GM23248 (cell line): Measurements from ENCODE around the gene GSG1L. TPM values are rescaled to one million over a fixed set of nuclear protein-coding genes. Genes with fewer than 3 reads are reported as not detected.

Source experiments
- DNase-seq: peaks from one replicate; pipeline ENCODE4 v3.0.0-alpha.2; 2015
- H2AFZ ChIP-seq: fragments of 200-600 bp; sonication (generic); 2 replicates; pipeline ENCODE4 v1.6.1; 2016; ENCODE audit warnings: antibody characterized with exemption
- H3F3A ChIP-seq: fragments of 200-600 bp; sonication (generic); 2 replicates; pipeline ENCODE4 v1.6.1; 2016; ENCODE audit warnings: mild to moderate bottlenecking, antibody characterized with exemption, mixed run types; ENCODE audit not compliant: insufficient read depth
- H3K27ac ChIP-seq: fragments of 200-600 bp; sonication (generic); 2 replicates; pipeline ENCODE4 v1.5.1; 2016; ENCODE audit warnings: mild to moderate bottlenecking
- H3K27me3 ChIP-seq: fragments of 200-600 bp; sonication (generic); replicated peaks from 2 replicates; pipeline ENCODE4 v1.6.1; 2016; ENCODE audit warnings: mild to moderate bottlenecking; ENCODE audit not compliant: insufficient read depth
- H3K36me3 ChIP-seq: fragments of 200-600 bp; sonication (generic); 2 replicates; pipeline ENCODE4 v1.6.1; 2016; ENCODE audit warnings: low read depth, mild to moderate bottlenecking
- H3K4me1 ChIP-seq: fragments of 200-600 bp; sonication (generic); 2 replicates; pipeline ENCODE4 v1.6.1; 2016; ENCODE audit warnings: mild to moderate bottlenecking; ENCODE audit not compliant: insufficient read depth
- H3K4me2 ChIP-seq: fragments of 200-600 bp; sonication (generic); one replicate; pipeline ENCODE4 v1.6.1; 2016; ENCODE audit warnings: mild to moderate bottlenecking; ENCODE audit not compliant: unreplicated experiment
- H3K4me3 ChIP-seq: fragments of 200-600 bp; sonication (generic); 2 replicates; pipeline ENCODE4 v1.5.1; 2016; ENCODE audit warnings: mild to moderate bottlenecking
- H3K79me2 ChIP-seq: fragments of 200-600 bp; sonication (generic); 2 replicates; pipeline ENCODE4 v1.6.1; 2016; ENCODE audit warnings: mild to moderate bottlenecking; ENCODE audit not compliant: insufficient read depth
- H3K9ac ChIP-seq: fragments of 200-600 bp; sonication (generic); 2 replicates; pipeline ENCODE4 v1.6.1; 2016; ENCODE audit warnings: mild to moderate bottlenecking
- H3K9me2 ChIP-seq: fragments of 200-600 bp; sonication (generic); 2 replicates; pipeline ENCODE4 v1.6.1; 2016; ENCODE audit warnings: mixed run types, mild to moderate bottlenecking, moderate library complexity; ENCODE audit not compliant: insufficient read depth
- H3K9me3 ChIP-seq: fragments of 200-600 bp; sonication (generic); one replicate; pipeline ENCODE4 v1.6.1; 2017; ENCODE audit warnings: low read depth
- H4K20me1 ChIP-seq: fragments of 200-600 bp; sonication (generic); 2 replicates; pipeline ENCODE4 v1.6.0; 2016; ENCODE audit not compliant: insufficient read depth
- EZH2 ChIP-seq: fragments of 200-600 bp; sonication (generic); IDR thresholded peaks from 2 replicates; pipeline ENCODE4 v1.6.1; 2018; ENCODE audit warnings: antibody characterized with exemption, mild to moderate bottlenecking; ENCODE audit not compliant: insufficient read depth, poor library complexity, severe bottlenecking
- EZH2phosphoT487 ChIP-seq: fragments of 200-600 bp; sonication (generic); IDR thresholded peaks from 2 replicates; pipeline ENCODE4 v1.6.1; 2018; ENCODE audit warnings: antibody characterized with exemption, moderate library complexity, mild to moderate bottlenecking, low read depth; ENCODE audit not compliant: insufficient read depth
- WGBS, 2 experiments: methylation state at CpG; one replicate each; pipeline ENCODE4 v1.1.6; 2015 to 2017; ENCODE audit warnings: low lambda C conversion rate in 2 of 2, low coverage in 1 of 2; ENCODE audit errors: missing lambda C conversion rate in 2 of 2; 5-methylcytosine and 5-hydroxymethylcytosine counted together
- in situ Hi-C: fragments of 300-500 bp; cut with MboI; formaldehyde crosslinking; loops from 2 replicates; pipeline ENCODE4 v1.15.0; 2020
- polyA plus RNA-seq: library from polyadenylated mRNA; unstranded; fragments of >200 nt; fragmentation: Nextera tagmentation; extraction: Ambion mirVana; gene quantifications from 2 replicates; pipeline ENCODE4 v1.2.1, GENCODE V29; 2016
- total RNA-seq: library from RNA; depleted of rRNA; stranded (reverse); fragments of >200 nt; shearing (Covaris generic); gene quantifications from 2 replicates; pipeline ENCODE4 v1.2.3, GENCODE V29; 2014

The GSG1L gene
- total and polyA plus RNA-seq, 2 experiments from 2014 or later: not detected

- H3K9ac ChIP-seq: no peak overlapping the region
- no peaks in the 10 kb centered on the region for H3K79me2 ChIP-seq
- no peaks in the 10 kb centered on the region for H3K4me1 ChIP-seq
- no peak overlapping the region for H3K4me2 ChIP-seq
- no peaks in the 10 kb centered on the region for H3F3A ChIP-seq
- H2AFZ ChIP-seq: no peak overlapping the region
- in situ Hi-C loops: no loop called here
- WGBS, 2 experiments: 57 to 66% methylated on average over 3 of the region's 3 CpGs
- no peak overlapping the region for H3K4me3 ChIP-seq
- H3K36me3 ChIP-seq: no peaks in the 10 kb centered on the region
- H3K27me3 ChIP-seq: no peaks in the 10 kb centered on the region; the same call in 1 of the 2 replicates
- H3K27ac ChIP-seq: no peak overlapping the region
- DNase-seq: no peak
- no peaks in the 10 kb centered on the region for H3K9me2 ChIP-seq
- no peaks in the 10 kb centered on the region for H4K20me1 ChIP-seq
- TF ChIP-seq EZH2 (no peak), EZH2phosphoT487 (no peak)
- H3K9me3 ChIP-seq: no peaks in the 10 kb centered on the region
Measured at GRCh38 chr16:27954191-27954590, 109.3 kb downstream of the GSG1L start.

- H3F3A ChIP-seq: no peaks in the 10 kb centered on the region
- no peak overlapping the region for H3K4me3 ChIP-seq
- in situ Hi-C loops: no loop called here
- no peak overlapping the region for H2AFZ ChIP-seq
- no peaks in the 10 kb centered on the region for H3K9me3 ChIP-seq
- no peaks in the 10 kb centered on the region for H3K36me3 ChIP-seq
- no peaks in the 10 kb centered on the region; the same call in 1 of the 2 replicates for H3K27me3 ChIP-seq
- H3K9ac ChIP-seq: no peak overlapping the region
- no peaks in the 10 kb centered on the region for H4K20me1 ChIP-seq
- no peaks in the 10 kb centered on the region for H3K79me2 ChIP-seq
- no peak for TF ChIP-seq EZH2
- TF ChIP-seq EZH2phosphoT487: no peak
- no peak for DNase-seq
- no peaks in the 10 kb centered on the region for H3K4me1 ChIP-seq
- no peak overlapping the region for H3K27ac ChIP-seq
- 54 to 58% methylated on average over 3 of the region's 3 CpGs for WGBS, 2 experiments
- no peak overlapping the region for H3K4me2 ChIP-seq
- H3K9me2 ChIP-seq: no peaks in the 10 kb centered on the region
Measured at GRCh38 chr16:27952811-27953210, 110.7 kb downstream of the GSG1L start.

- DNase-seq: peak; percentile 81
- Histone ChIP-seq H3K9me2 (no peaks in the 10 kb centered on the region), H3F3A (no peaks in the 10 kb centered on the region), H3K79me2 (no peaks in the 10 kb centered on the region), H4K20me1 (no peaks in the 10 kb centered on the region), H2AFZ (no peak overlapping the region), H3K36me3 (no peaks in the 10 kb centered on the region), H3K9me3 (no peaks in the 10 kb centered on the region), H3K27me3 (no peaks in the 10 kb centered on the region; the same call in 1 of the 2 replicates), H3K27ac (no peak overlapping the region), H3K9ac (no peak overlapping the region), H3K4me2 (no peak overlapping the region), H3K4me1 (no peaks in the 10 kb centered on the region), H3K4me3 (no peak overlapping the region)
- 25 to 40% methylated on average over 7 of the region's 7 CpGs for WGBS, 2 experiments
- TF ChIP-seq EZH2phosphoT487 (no peak), EZH2 (no peak)
- in situ Hi-C loops: no loop called here
Measured at GRCh38 chr16:27951489-27952120, 111.9 kb downstream of the GSG1L start.

- Histone ChIP-seq H3K27ac (no peak overlapping the region), H3K9me3 (no peaks in the 10 kb centered on the region), H3K4me1 (no peaks in the 10 kb centered on the region), H3F3A (no peaks in the 10 kb centered on the region), H3K79me2 (no peaks in the 10 kb centered on the region), H3K9me2 (no peaks in the 10 kb centered on the region), H4K20me1 (no peaks in the 10 kb centered on the region), H3K4me3 (no peak overlapping the region), H3K27me3 (peaks cover 2% of the 10 kb centered on the region; the same call in 1 of the 2 replicates), H3K4me2 (no peak overlapping the region), H2AFZ (no peak overlapping the region), H3K9ac (no peak overlapping the region), H3K36me3 (no peaks in the 10 kb centered on the region)
- DNase-seq: no peak
- no peak for TF ChIP-seq EZH2phosphoT487
- no peak for TF ChIP-seq EZH2
- in situ Hi-C loops: no loop called here
- 46 to 53% methylated on average over 7 of the region's 7 CpGs for WGBS, 2 experiments
Measured at GRCh38 chr16:27950206-27950887, 113.2 kb downstream of the GSG1L start.
